Measurements from ENCODE around the gene TUFM. TPM values are rescaled to one million over a fixed set of nuclear protein-coding genes. Genes with fewer than 3 reads are reported as not detected.

The TUFM gene
- total and polyA plus RNA-seq, 2 of the 8 experiments (the other 6 are each of a cell fraction or from before 2014, with no cell fraction given): 216 to 249 TPM

DNA sequence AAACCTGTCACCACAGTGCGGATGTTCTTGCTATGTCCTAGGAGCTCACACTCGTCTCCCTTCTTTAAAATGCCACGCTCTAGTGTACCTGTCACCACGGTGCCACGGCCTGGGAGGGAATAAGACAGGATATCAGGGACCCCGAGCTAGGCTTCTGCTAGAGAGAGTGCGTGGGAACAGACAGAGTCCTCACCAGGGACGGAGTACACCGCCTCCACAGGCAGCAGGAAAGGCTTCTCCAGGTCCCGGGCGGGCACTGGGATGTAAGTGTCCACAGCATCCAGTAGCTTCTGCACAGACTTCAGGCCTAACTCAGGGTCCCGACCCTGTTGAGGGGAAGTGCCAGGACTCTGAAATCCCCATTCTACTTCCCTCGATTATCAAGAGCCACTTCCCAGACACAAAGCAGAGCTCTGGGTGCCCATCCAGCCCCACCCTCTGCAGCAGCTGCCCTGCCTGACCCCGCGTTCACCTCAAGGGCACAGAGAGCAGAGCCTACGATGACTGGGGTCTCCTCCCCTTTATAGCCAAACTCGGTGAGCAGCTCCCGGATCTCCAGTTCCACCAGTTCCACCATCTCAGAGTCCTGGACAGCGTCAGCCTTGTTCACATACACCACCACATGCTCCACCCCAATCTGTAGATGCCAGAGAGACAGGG is 1.8 kb downstream of the TUFM start:
- FAIRE-seq (no peak), DNase-seq (ENCODE audit: low read depth in 1 of 2, low spot score in 2 of 2) (no peak)
- H3K23me2 ChIP-seq (ENCODE audit: low read depth, low read length): peaks cover 14% of the 10 kb centered on the region
- no peaks in the 10 kb centered on the region for H3K27me3 ChIP-seq (replicated peaks in 1 of 4; ENCODE audit: control insufficient read depth in 3 of 4, extremely low read depth in 1 of 4, insufficient read depth in 3 of 4, low read length in 3 of 4)
- H3K9me3 ChIP-seq (ENCODE audit: insufficient read depth in 2 of 2, low read depth in 1 of 2, low read length in 1 of 2): no peaks in the 10 kb centered on the region
- H2BK15ac ChIP-seq (ENCODE audit: low read length): no peak overlapping the region
- H3K36me3 ChIP-seq (ENCODE audit: control insufficient read depth in 2 of 4, insufficient read depth in 4 of 4, low read length in 3 of 4): peaks cover 17 to 32% (median 28%) of the 10 kb centered on the region in 4 experiments
- H3K4ac ChIP-seq (replicated peaks; ENCODE audit: insufficient read length, low read depth, low read length): no peak overlapping the region
- no peak overlapping the region for H4K5ac ChIP-seq (ENCODE audit: insufficient read length, low read depth, low read length)
- H3K79me1 ChIP-seq (ENCODE audit: low read depth, low read length): 0 out of 2 replicates have a peak, but pooled peaks cover 2% of the 10 kb centered on the region
- ChIA-PET POLR2A (ENCODE audit: partially characterized antibody) (interaction anchor here (0.9 to 23.4 kb wide), 5 partner anchors 12 to 101 kb away, joined by 3 to 756 read pairs (median 159); partner anchors contain the start of genes ATP2A1, ATXN2L and SH2B1), CTCF (ENCODE audit: partially characterized antibody) (interaction anchor here (1.1 to 4.8 kb wide), 4 partner anchors 8 to 101 kb away, joined by 5 to 34 read pairs (median 17); partner anchors contain the start of gene SH2B1)
- H3K4me3 ChIP-seq (ENCODE audit: extremely low read depth in 1 of 4, insufficient read depth in 2 of 4, low read depth in 3 of 4, low read length in 4 of 4): 0 out of 8 replicates have a peak overlapping the region, but pooled peaks of 1 of the 4 experiments have one; percentile 96
- H2BK20ac ChIP-seq (ENCODE audit: low read length): no peak overlapping the region
- no peak overlapping the region for H3K27ac ChIP-seq (ENCODE audit: low read depth, low read length)
- H3K18ac ChIP-seq (ENCODE audit: extremely low read depth, low read length): no peak overlapping the region
- no peak overlapping the region for H2BK120ac ChIP-seq (replicated peaks; ENCODE audit: low read depth, low read length)
- H3K14ac ChIP-seq (ENCODE audit: insufficient read length): no peak overlapping the region
- H4K91ac ChIP-seq (replicated peaks; ENCODE audit: insufficient read length, low read length): no peak overlapping the region
- no peak overlapping the region for H2BK12ac ChIP-seq (ENCODE audit: low read depth, low read length)
- peaks cover 0 to 7% (median 3%) of the 10 kb centered on the region in 4 experiments; a peak in 5 of 7 replicates for H3K4me1 ChIP-seq (replicated peaks in 1 of 4; ENCODE audit: control insufficient read depth in 3 of 4, insufficient read depth in 4 of 4, low read length in 3 of 4)
- H3K4me2 ChIP-seq (ENCODE audit: insufficient read depth in 1 of 2, low read depth in 2 of 2, low read length in 2 of 2): peak overlapping the region in 1 of 2 experiments; percentile 71; a peak in 1 of 4 replicates
- TF ChIP-seq, protein P1, sequence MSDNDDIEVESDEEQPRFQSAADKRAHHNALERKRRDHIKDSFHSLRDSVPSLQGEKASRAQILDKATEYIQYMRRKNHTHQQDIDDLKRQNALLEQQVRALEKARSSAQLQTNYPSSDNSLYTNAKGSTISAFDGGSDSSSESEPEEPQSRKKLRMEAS (IDR thresholded peaks at IDR 0.05): no peak
- TF ChIP-seq POLR2A (IDR thresholded peaks at IDR 0.05; ENCODE audit: control extremely low read depth in 1 of 2, low read depth in 2 of 2, low read length in 2 of 2): 0 out of 3 replicates have a peak, but pooled peaks of 1 of the 2 experiments have one; percentile 23
- H2AFZ ChIP-seq (ENCODE audit: low read length): no peak overlapping the region
- H4K8ac ChIP-seq (ENCODE audit: extremely low read depth, insufficient read depth, low read length): peak overlapping the region; percentile 48; the same call in 1 of the 2 replicates
- H2BK5ac ChIP-seq (ENCODE audit: low read depth, low read length): no peak overlapping the region
- no peak overlapping the region for H2AK5ac ChIP-seq (ENCODE audit: low read depth, low read length)
- peaks cover 2 to 14% of the 10 kb centered on the region in 2 experiments for H4K20me1 ChIP-seq (replicated peaks in 1 of 2; ENCODE audit: control insufficient read depth in 1 of 2, insufficient read depth in 2 of 2, low read length in 2 of 2)
- H3K79me2 ChIP-seq (ENCODE audit: control insufficient read depth in 1 of 2, insufficient read depth in 2 of 2, low read length in 2 of 2): peaks cover 0 to 20% of the 10 kb centered on the region in 2 experiments; a peak in 3 of 4 replicates
- 90% methylated on average over 16 of the region's 19 CpGs; no CpG with 5 or more reads in 1 of the 2 experiments for WGBS, 2 experiments (ENCODE audit: extremely low coverage in 1 of 2, insufficient coverage in 1 of 2, insufficient read length in 1 of 2, insufficient replicate concordance in 2 of 2, low coverage in 1 of 2, low lambda C conversion rate in 2 of 2, missing lambda C conversion rate in 1 of 2)
- no peak overlapping the region for H3K23ac ChIP-seq (ENCODE audit: insufficient read length)
- H3K56ac ChIP-seq (replicated peaks; ENCODE audit: insufficient read length, low read depth, low read length): no peak overlapping the region
- no peak overlapping the region for H3K9ac ChIP-seq (replicated peaks in 1 of 4; ENCODE audit: extremely low read depth in 1 of 4, low read depth in 3 of 4, low read length in 3 of 4)

All from H1 (cell line).